Activated CD4-positive, alpha-beta memory T cell treated with anti-CD3 and anti-CD28 coated beads, Interleukin-2, amount 10 ng/mL, durations not matched to agents 7 days and 5 days (primary cell): ENCODE measurements around the gene RHOB. TPM values are rescaled to one million over a fixed set of nuclear protein-coding genes. Genes with fewer than 3 reads are reported as not detected.

Source experiments
- CTCF ChIA-PET: fragments of 350-600 bp; sonication (Branson Sonifier 250); formaldehyde crosslinking; loops from one replicate; lab custom pipeline; 2021; ENCODE audit warnings: antibody characterized with exemption, inconsistent platforms; lab: Charles Lee
- POLR2A ChIA-PET: fragments of 350-600 bp; sonication (Branson Sonifier 250); formaldehyde crosslinking; loops from one replicate; lab custom pipeline; 2021; ENCODE audit warnings: antibody characterized with exemption; lab: Charles Lee
- DNase-seq: peaks from one replicate; pipeline ENCODE4 v3.0.0-alpha.2; 2020
- H3K27ac Mint-ChIP-seq: one replicate; pipeline ENCODE4 v1.8.0; 2021; ENCODE audit warnings: mild to moderate bottlenecking, mixed read lengths
- H3K27me3 Mint-ChIP-seq: one replicate; pipeline ENCODE4 v1.8.0; 2021; ENCODE audit warnings: mixed read lengths
- H3K36me3 Mint-ChIP-seq: one replicate; pipeline ENCODE4 v1.8.0; 2021; ENCODE audit warnings: low read depth, mixed read lengths
- H3K4me1 Mint-ChIP-seq: one replicate; pipeline ENCODE4 v1.8.0; 2021; ENCODE audit warnings: mixed read lengths
- H3K4me3 Mint-ChIP-seq: one replicate; pipeline ENCODE4 v1.8.0; 2021; ENCODE audit warnings: mild to moderate bottlenecking, mixed read lengths
- H3K9me3 Mint-ChIP-seq: one replicate; pipeline ENCODE4 v1.8.0; 2021; ENCODE audit warnings: mixed read lengths
- total RNA-seq, 2 experiments: library from RNA; stranded (reverse); gene quantifications; one replicate each; pipeline ENCODE4 v1.2.3, GENCODE V29; 2021

RHOB gene
- 10 to 100 TPM; 14.0 to 14.4 TPM for total RNA-seq

- H3K4me3 Mint-ChIP-seq: peak within 1 kb of the TSS; percentile 74
- CTCF ChIA-PET: interaction anchor here (0.8 to 5.1 kb wide), 31 partner anchors 9 to 432 kb away, joined by 3 to 46 read pairs (median 4); partner anchors contain the start of genes HS1BP3 and SDC1
- no peak within 1 kb of the TSS for H3K27ac Mint-ChIP-seq
- peaks cover 41% of the 10 kb centered on the region for H3K27me3 Mint-ChIP-seq
- H3K36me3 Mint-ChIP-seq: no peaks in the 10 kb centered on the region
- H3K9me3 Mint-ChIP-seq: no peaks in the 10 kb centered on the region
- peaks cover 10% of the 10 kb centered on the region for H3K4me1 Mint-ChIP-seq
- peak; percentile 93 for DNase-seq
- POLR2A ChIA-PET: interaction anchor here (0.6 to 2.7 kb wide), 25 partner anchors 8 to 547 kb away, joined by 3 to 25 read pairs (median 4); partner anchors contain the start of genes HS1BP3 and LAPTM4A
Measured at GRCh38 chr2:20446917-20447436, at the start of gene RHOB. TSS of gene RHOB (plus strand) at chr2:20447074. CDS start at chr2:20447466, 392 bp downstream.

DNA sequence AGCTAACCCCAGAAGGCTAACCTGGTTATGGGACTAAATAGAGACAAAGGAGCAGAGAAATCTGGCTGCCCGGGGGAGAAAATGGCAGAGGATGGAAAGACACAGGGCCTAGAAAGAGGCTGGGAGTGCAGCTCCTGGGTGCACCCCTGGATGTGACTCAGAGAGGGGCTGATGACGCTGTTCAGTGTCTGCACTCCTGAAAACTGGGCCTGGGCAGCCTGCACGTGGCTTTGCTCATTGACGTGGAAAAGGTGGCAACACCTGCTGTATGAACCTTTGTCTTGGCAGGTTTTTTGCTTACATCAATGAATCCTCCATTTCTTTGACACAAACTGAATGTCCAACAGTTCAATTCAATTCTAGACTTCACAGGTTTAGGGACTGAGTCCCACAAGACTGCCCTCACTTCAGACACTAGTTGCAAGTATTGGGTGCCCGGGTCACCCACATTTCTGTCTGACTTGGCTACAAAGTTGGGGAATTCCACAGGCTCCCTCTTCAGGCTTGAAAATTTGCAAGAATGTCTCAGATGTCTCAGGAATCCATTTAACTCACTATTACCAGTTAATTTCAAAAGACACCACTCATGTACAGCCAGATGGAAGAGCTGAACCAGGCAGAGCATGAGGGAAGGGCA, 48.9 kb upstream of the RHOB start:
- no peaks in the 10 kb centered on the region for H3K4me1 Mint-ChIP-seq
- no peaks in the 10 kb centered on the region for H3K9me3 Mint-ChIP-seq
- no peak for DNase-seq
- no peak overlapping the region for H3K27ac Mint-ChIP-seq
- CTCF ChIA-PET: interaction anchor here (1.2 kb wide), 1 partner anchor 19 kb away, joined by 3 read pairs; no protein-coding TSS in a partner anchor
- no peaks in the 10 kb centered on the region for H3K36me3 Mint-ChIP-seq
- H3K4me3 Mint-ChIP-seq: no peak overlapping the region
- POLR2A ChIA-PET: no interaction called here
- H3K27me3 Mint-ChIP-seq: peaks cover 23% of the 10 kb centered on the region

GRCh38 chr2:20398956-20399567, 47.8 kb upstream of the RHOB start:
- DNase-seq: no peak
- Mint-ChIP-seq H3K4me3 (no peak overlapping the region), H3K4me1 (no peaks in the 10 kb centered on the region), H3K9me3 (no peaks in the 10 kb centered on the region), H3K27ac (no peak overlapping the region), H3K36me3 (no peaks in the 10 kb centered on the region), H3K27me3 (peaks cover 27% of the 10 kb centered on the region)
- CTCF ChIA-PET: interaction anchor here (1.1 to 1.2 kb wide), 2 partner anchors 13 to 21 kb away, joined by 3 read pairs; no protein-coding TSS in a partner anchor
- POLR2A ChIA-PET: no interaction called here

GRCh38 chr2:20400306-20400705, 46.6 kb upstream of the RHOB start:
- H3K27ac Mint-ChIP-seq: no peak overlapping the region
- H3K4me3 Mint-ChIP-seq: no peak overlapping the region
- peaks cover 32% of the 10 kb centered on the region for H3K27me3 Mint-ChIP-seq
- no peaks in the 10 kb centered on the region for H3K36me3 Mint-ChIP-seq
- ChIA-PET POLR2A (no interaction called here), CTCF (interaction anchor here (3.2 kb wide), 1 partner anchor 11 kb away, joined by 22 read pairs; no protein-coding TSS in a partner anchor)
- no peaks in the 10 kb centered on the region for H3K4me1 Mint-ChIP-seq
- DNase-seq: no peak
- no peaks in the 10 kb centered on the region for H3K9me3 Mint-ChIP-seq

- H3K27ac Mint-ChIP-seq: no peak overlapping the region
- H3K4me3 Mint-ChIP-seq: no peak overlapping the region
- no peaks in the 10 kb centered on the region for H3K4me1 Mint-ChIP-seq
- H3K9me3 Mint-ChIP-seq: no peaks in the 10 kb centered on the region
- H3K36me3 Mint-ChIP-seq: no peaks in the 10 kb centered on the region
- DNase-seq: no peak
- ChIA-PET CTCF (interaction anchor here (3.2 kb wide), 1 partner anchor 11 kb away, joined by 22 read pairs; no protein-coding TSS in a partner anchor), POLR2A (no interaction called here)
- peaks cover 32% of the 10 kb centered on the region for H3K27me3 Mint-ChIP-seq
Measured at GRCh38 chr2:20400787-20401488, 45.9 kb upstream of the RHOB start.

GRCh38 chr2:20401489-20401835, 45.4 kb upstream of the RHOB start:
- Mint-ChIP-seq H3K9me3 (no peaks in the 10 kb centered on the region), H3K36me3 (no peaks in the 10 kb centered on the region), H3K27me3 (peaks cover 28% of the 10 kb centered on the region), H3K4me1 (no peaks in the 10 kb centered on the region), H3K4me3 (no peak overlapping the region), H3K27ac (no peak overlapping the region)
- DNase-seq: no peak
- ChIA-PET CTCF (interaction anchor here (0.7 to 3.2 kb wide), 2 partner anchors 10 to 350 kb away, joined by 4 to 22 read pairs; partner anchors contain the start of gene LAPTM4A), POLR2A (no interaction called here)

GRCh38 chr2:20403774-20404312, 43.0 kb upstream of the RHOB start:
- DNase-seq: no peak
- H3K27me3 Mint-ChIP-seq: peaks cover 31% of the 10 kb centered on the region
- H3K9me3 Mint-ChIP-seq: peaks cover 9% of the 10 kb centered on the region
- H3K27ac Mint-ChIP-seq: no peak overlapping the region
- CTCF ChIA-PET: interaction anchor here (0.7 to 3.2 kb wide), 4 partner anchors 8 to 77 kb away, joined by 3 to 22 read pairs (median 6); no protein-coding TSS in a partner anchor
- no peaks in the 10 kb centered on the region for H3K4me1 Mint-ChIP-seq
- no peak overlapping the region for H3K4me3 Mint-ChIP-seq
- peaks cover 4% of the 10 kb centered on the region for H3K36me3 Mint-ChIP-seq
- POLR2A ChIA-PET: no interaction called here

DNA sequence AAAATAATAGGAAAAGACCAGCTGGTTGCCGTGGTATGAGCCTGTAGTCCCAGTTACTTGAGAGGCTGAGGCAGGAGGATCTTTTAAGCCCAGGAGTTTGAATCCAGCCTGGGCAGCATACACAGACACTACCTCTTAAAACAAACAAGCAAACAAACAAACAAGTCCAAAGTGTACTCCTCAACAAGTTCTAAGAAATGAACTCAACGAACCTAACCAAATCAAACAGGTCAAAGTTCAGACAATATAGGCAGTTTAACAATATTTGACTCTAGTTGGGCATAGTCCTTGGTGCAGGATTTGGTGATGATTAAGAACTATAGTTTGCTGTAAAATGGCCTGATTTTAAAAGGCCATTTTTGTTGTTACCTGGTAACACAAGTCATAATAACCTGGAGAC, 41.9 kb upstream of the RHOB start:
- peaks cover 34% of the 10 kb centered on the region for H3K27me3 Mint-ChIP-seq
- H3K27ac Mint-ChIP-seq: no peak overlapping the region
- no peak for DNase-seq
- H3K4me1 Mint-ChIP-seq: no peaks in the 10 kb centered on the region
- H3K9me3 Mint-ChIP-seq: peaks cover 20% of the 10 kb centered on the region
- no peak overlapping the region for H3K4me3 Mint-ChIP-seq
- CTCF ChIA-PET: interaction anchor here (0.9 to 1.2 kb wide), 3 partner anchors 14 to 70 kb away, joined by 3 to 4 read pairs (median 3); no protein-coding TSS in a partner anchor
- POLR2A ChIA-PET: interaction anchor here (1.6 kb wide), 1 partner anchor 43 kb away, joined by 3 read pairs; no protein-coding TSS in a partner anchor
- peaks cover 14% of the 10 kb centered on the region for H3K36me3 Mint-ChIP-seq

GRCh38 chr2:20409039-20409438, 37.8 kb upstream of the RHOB start:
- no peak for DNase-seq
- no peak overlapping the region for H3K4me3 Mint-ChIP-seq
- no peak overlapping the region for H3K27ac Mint-ChIP-seq
- peaks cover 46% of the 10 kb centered on the region for H3K27me3 Mint-ChIP-seq
- H3K4me1 Mint-ChIP-seq: peaks cover 2% of the 10 kb centered on the region
- ChIA-PET POLR2A (interaction anchor here (0.7 kb wide), 1 partner anchor 13 kb away, joined by 3 read pairs; no protein-coding TSS in a partner anchor), CTCF (interaction anchor here (0.8 to 8.4 kb wide), 4 partner anchors 14 to 233 kb away, joined by 3 to 106 read pairs (median 57); no protein-coding TSS in a partner anchor)
- peaks cover 24% of the 10 kb centered on the region for H3K9me3 Mint-ChIP-seq
- peaks cover 15% of the 10 kb centered on the region for H3K36me3 Mint-ChIP-seq

DNA sequence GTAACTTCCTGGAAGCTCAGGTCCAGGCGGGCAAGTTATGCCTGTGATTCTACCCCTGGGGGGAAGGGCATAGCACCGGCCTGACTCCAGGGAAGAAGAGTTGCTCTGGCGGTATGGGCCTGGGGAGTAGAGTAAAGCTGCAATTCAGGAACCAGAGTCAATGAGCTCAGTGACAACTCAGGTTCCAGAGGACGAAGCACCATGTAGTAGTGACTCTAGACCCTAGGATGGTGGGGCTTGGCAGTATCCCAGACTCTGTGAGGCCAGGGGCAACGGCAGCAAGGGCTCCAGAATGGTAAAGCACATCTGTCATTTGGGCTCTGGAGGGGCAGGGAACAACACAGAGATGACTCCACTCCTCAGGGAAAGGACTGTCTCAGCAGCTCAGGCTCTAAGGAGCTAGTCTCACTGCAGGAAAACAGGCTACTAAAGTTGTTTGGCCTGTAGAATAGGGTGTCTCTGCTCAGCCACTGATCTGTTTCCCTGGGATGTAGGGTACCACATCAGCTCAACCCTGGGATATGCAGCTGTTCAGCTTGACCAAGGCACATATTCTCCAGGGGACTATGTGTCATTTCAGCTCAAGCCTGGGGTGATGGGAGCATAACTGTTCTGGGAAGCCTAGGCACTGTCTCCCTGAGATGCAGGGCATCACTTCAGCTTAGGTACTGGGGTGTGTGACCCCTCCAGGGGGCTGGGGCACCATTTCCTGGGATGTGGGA, 36.2 kb upstream of the RHOB start:
- Mint-ChIP-seq H3K36me3 (peaks cover 15% of the 10 kb centered on the region), H3K27ac (no peak overlapping the region), H3K9me3 (peaks cover 24% of the 10 kb centered on the region), H3K4me3 (no peak overlapping the region), H3K27me3 (peaks cover 47% of the 10 kb centered on the region), H3K4me1 (peaks cover 2% of the 10 kb centered on the region)
- no peak for DNase-seq
- ChIA-PET CTCF (interaction anchor here (0.6 to 8.4 kb wide), 45 partner anchors 8 to 1345 kb away, joined by 3 to 106 read pairs (median 6); partner anchors contain the start of genes HS1BP3 and RHOB), POLR2A (interaction anchor here (0.7 to 2.4 kb wide), 7 partner anchors 12 to 240 kb away, joined by 3 to 10 read pairs (median 5); partner anchors contain the start of gene HS1BP3)

DNA sequence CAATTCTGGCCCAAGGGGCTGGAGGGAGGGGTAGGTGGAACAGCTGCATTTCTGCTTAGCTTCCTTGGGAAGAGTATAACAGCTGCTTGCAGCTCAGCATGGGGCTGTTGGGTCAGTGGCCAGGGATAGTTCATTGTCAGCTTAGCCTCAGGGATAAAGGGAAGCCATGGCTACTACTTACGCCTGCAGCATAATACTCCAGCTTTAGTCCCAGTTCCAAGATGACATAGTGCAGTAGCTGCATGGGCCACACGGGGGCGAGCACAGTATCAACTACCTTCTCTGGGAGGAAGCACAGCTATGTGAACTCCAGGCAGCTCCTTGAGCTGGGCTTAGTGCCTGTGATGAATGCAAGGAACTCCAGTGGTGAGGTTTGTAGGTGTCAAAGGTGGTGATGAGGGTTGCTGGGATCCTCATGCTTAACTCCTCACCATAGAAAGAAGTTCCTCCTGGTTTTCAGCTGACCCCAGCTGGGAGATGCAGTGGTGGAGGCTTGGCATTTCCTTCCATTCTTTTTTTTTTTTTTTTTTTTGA, 35.4 kb upstream of the RHOB start:
- ChIA-PET POLR2A (interaction anchor here (0.6 to 2.4 kb wide), 10 partner anchors 8 to 239 kb away, joined by 3 to 10 read pairs (median 4); partner anchors contain the start of genes HS1BP3 and RHOB), CTCF (interaction anchor here (0.6 to 8.4 kb wide), 49 partner anchors 7 to 1344 kb away, joined by 3 to 106 read pairs (median 5); partner anchors contain the start of genes HS1BP3 and RHOB)
- Mint-ChIP-seq H3K36me3 (peaks cover 15% of the 10 kb centered on the region), H3K27me3 (peaks cover 53% of the 10 kb centered on the region), H3K4me3 (no peak overlapping the region), H3K27ac (no peak overlapping the region), H3K4me1 (peaks cover 2% of the 10 kb centered on the region), H3K9me3 (peaks cover 24% of the 10 kb centered on the region)
- peak; percentile 78 for DNase-seq
